ENCODE measurements around the gene PLEKHA3. TPM values are rescaled to one million over a fixed set of nuclear protein-coding genes. Genes with fewer than 3 reads are reported as not detected.

Gene PLEKHA3
- total and polyA plus RNA-seq, 9 of the 15 experiments (the other 6 are each of a cell fraction or from before 2014, with no cell fraction given): 2.3 to 23.4 (median 10.5) TPM

GRCh38 chr2:178478439-178479274 lies 1.6 kb upstream of the PLEKHA3 start, which contains the start of gene FKBP7 (continued):
- TF ChIP-seq ZNF318 (IDR thresholded peaks at IDR 0.05; ENCODE audit: borderline replicate concordance in 1 of 2, low read depth in 1 of 2) (peak in 1 of 2 experiments; percentile 53; a peak in 2 of 4 replicates), SMARCB1 (IDR thresholded peaks at IDR 0.05; ENCODE audit: insufficient read length, low read depth) (peak; percentile 47), MTF1 (CRISPR knock-in tag; IDR thresholded peaks at IDR 0.05; ENCODE audit: borderline replicate concordance) (no peak), CHAMP1 (IDR thresholded peaks at IDR 0.05) (no peak), RNF2 (IDR thresholded peaks at IDR 0.05) (0 out of 2 replicates have a peak, but pooled peaks have one; percentile 17), ZNF431 (CRISPR knock-in tag; IDR thresholded peaks at IDR 0.05) (peak; percentile 38; the same call in 1 of the 2 replicates), ARID4B (CRISPR knock-in tag; IDR thresholded peaks at IDR 0.05) (peak; percentile 76), CBFB (CRISPR knock-in tag; IDR thresholded peaks at IDR 0.05) (peak; percentile 92), TBP (optimal IDR thresholded peaks at IDR 0.05; ENCODE audit: low read depth, low read length) (peak; percentile 66), POLR2G (IDR thresholded peaks at IDR 0.05; ENCODE audit: low read depth, low read length) (peak; percentile 91), JUNB (CRISPR knock-in tag; conservative IDR thresholded peaks at IDR 0.05) (no peak)
